Type B pancreatic cell (in vitro differentiated cells): ENCODE data around the gene DCHS1. TPM values are rescaled to one million over a fixed set of nuclear protein-coding genes. Genes with fewer than 3 reads are reported as not detected.

Experiments
- DNase-seq: peaks from one replicate; pipeline ENCODE4 v3.0.0; 2021; ENCODE audit warnings: mixed read lengths; ENCODE audit not compliant: unreplicated experiment; ENCODE audit errors: extremely low spot score
- H3K27ac Mint-ChIP-seq: 2 replicates; pipeline ENCODE4 v1.8.0; 2021; ENCODE audit warnings: mild to moderate bottlenecking, mixed read lengths
- H3K27me3 Mint-ChIP-seq: 2 replicates; pipeline ENCODE4 v1.8.0; 2021; ENCODE audit warnings: mixed read lengths
- H3K36me3 Mint-ChIP-seq: 2 replicates; pipeline ENCODE4 v1.8.0; 2021; ENCODE audit warnings: mixed read lengths
- H3K4me1 Mint-ChIP-seq: one replicate; pipeline ENCODE4 v1.8.0; 2021; ENCODE audit warnings: mixed read lengths; ENCODE audit not compliant: unreplicated experiment
- H3K4me3 Mint-ChIP-seq: 2 replicates; pipeline ENCODE4 v1.8.0; 2021; ENCODE audit warnings: mild to moderate bottlenecking, mixed read lengths
- H3K9me3 Mint-ChIP-seq: 2 replicates; pipeline ENCODE4 v1.8.0; 2021; ENCODE audit warnings: mixed read lengths
- total RNA-seq: library from RNA; stranded (reverse); gene quantifications from 2 replicates; pipeline ENCODE4 v1.2.1, GENCODE V29; 2021; ENCODE audit warnings: low replicate concordance
- TF ChIP-seq, protein P1 (sequence below): fragments of 200-600 bp; sonication (generic); conservative IDR thresholded peaks from 2 replicates; pipeline ENCODE4 v1.5.0; 2021; ENCODE audit warnings: antibody characterized with exemption, mild to moderate bottlenecking

DCHS1 gene
- total RNA-seq, 1 donor from 2014 or later, result 54.9 TPM

DNA sequence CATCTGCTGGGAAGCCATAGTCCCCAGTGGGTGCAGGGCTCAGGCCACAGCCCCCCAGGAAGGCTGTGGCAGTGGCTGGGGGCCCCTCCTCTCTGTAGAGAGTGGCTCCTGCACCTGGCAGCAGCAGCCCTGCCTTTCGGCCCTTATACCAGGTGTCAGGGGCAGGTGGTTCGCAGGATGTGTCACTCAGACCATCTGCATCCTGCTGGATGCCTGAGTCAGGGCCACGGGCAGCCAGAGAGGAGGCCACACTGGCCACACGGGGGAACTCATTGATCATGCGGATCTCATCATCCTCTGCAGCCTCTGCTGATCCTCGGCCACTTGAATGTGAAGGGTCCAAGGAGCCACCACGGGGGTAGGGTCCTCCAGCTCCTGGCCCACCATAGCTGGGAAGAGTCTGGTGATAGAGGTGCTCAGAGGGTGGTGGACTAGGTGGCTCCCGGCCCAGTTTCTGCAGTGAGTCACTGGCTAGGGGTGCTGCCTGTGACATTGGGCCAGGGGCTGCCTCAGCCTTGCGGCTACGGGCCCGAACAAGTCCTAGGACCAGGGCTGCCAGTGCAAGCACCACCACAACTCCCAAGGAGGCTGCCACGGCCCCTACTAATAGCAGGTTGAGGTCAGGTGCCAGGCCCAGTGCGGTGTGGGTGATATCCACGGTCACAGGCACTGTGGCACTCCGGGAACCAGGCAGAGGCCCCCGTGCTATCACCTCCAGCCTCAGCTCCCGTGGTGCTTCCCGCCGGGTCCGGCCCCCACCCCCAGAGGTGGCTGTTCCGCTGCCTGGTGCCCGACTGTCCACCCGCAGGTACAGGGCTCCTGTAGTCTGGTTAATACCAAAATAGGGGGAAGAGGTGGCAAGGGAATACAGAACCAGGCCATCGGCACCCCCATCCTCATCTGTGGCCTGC, 33.1 kb downstream of the DCHS1 start:
- no peaks in the 10 kb centered on the region for H3K9me3 Mint-ChIP-seq
- H3K36me3 Mint-ChIP-seq, result peaks cover 5% of the 10 kb centered on the region
- no peak overlapping the region for H3K4me3 Mint-ChIP-seq
- TF ChIP-seq, protein P1, sequence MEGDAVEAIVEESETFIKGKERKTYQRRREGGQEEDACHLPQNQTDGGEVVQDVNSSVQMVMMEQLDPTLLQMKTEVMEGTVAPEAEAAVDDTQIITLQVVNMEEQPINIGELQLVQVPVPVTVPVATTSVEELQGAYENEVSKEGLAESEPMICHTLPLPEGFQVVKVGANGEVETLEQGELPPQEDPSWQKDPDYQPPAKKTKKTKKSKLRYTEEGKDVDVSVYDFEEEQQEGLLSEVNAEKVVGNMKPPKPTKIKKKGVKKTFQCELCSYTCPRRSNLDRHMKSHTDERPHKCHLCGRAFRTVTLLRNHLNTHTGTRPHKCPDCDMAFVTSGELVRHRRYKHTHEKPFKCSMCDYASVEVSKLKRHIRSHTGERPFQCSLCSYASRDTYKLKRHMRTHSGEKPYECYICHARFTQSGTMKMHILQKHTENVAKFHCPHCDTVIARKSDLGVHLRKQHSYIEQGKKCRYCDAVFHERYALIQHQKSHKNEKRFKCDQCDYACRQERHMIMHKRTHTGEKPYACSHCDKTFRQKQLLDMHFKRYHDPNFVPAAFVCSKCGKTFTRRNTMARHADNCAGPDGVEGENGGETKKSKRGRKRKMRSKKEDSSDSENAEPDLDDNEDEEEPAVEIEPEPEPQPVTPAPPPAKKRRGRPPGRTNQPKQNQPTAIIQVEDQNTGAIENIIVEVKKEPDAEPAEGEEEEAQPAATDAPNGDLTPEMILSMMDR, result no peak
- DNase-seq, result peak; percentile 65
- no peaks in the 10 kb centered on the region for H3K27me3 Mint-ChIP-seq
- no peaks in the 10 kb centered on the region for H3K4me1 Mint-ChIP-seq
- no peak overlapping the region for H3K27ac Mint-ChIP-seq

DNA sequence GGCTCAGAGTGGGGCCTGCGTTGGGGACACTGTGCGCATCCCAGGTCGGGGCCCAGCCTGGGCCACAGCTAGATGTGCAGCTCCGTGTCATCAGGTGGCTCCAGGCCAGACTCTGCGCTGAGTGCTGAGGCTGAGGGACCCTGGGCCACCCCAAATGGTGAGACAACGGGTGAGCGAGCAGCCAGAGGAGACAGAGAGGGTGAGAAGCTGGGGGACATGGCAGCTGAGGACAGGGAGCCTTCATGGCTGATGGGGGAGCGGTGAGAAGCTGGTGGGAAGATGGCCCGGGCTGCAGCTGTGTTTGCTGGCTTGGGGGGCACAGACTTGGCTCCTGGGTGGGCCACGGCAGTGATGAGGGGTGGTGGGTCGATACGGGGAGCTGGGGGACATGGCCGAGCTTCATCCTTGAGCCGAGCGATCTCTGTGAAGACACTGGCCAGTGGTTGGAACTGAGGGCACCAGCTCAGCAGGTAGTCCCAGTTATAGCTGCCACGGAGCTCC, 33.8 kb downstream of the DCHS1 start:
- Mint-ChIP-seq H3K27me3 (no peaks in the 10 kb centered on the region), H3K4me1 (no peaks in the 10 kb centered on the region), H3K4me3 (no peak overlapping the region), H3K9me3 (no peaks in the 10 kb centered on the region), H3K36me3 (peaks cover 5% of the 10 kb centered on the region), H3K27ac (no peak overlapping the region)
- TF ChIP-seq, protein P1, result no peak
- DNase-seq, result no peak

DNA sequence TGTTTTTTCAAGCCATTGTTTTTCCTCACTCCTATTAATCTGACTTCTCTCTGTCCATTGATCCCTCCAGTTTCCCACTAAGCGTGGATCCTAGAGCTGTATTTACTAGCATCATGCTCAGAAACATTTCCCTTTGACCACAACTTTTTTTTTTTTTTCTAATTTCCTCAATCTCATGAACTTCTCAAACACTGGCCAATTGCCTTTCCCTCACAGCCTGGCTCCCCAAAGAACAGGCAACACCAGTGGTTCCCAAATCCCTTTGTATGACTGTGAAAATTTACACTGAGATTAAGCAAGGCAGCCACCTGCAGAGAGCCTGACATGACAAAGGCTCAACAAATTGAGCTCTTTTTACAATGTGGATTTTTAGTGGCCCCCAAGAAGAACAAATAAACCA, 35.0 kb downstream of the DCHS1 start:
- no peak overlapping the region for H3K27ac Mint-ChIP-seq

DNA sequence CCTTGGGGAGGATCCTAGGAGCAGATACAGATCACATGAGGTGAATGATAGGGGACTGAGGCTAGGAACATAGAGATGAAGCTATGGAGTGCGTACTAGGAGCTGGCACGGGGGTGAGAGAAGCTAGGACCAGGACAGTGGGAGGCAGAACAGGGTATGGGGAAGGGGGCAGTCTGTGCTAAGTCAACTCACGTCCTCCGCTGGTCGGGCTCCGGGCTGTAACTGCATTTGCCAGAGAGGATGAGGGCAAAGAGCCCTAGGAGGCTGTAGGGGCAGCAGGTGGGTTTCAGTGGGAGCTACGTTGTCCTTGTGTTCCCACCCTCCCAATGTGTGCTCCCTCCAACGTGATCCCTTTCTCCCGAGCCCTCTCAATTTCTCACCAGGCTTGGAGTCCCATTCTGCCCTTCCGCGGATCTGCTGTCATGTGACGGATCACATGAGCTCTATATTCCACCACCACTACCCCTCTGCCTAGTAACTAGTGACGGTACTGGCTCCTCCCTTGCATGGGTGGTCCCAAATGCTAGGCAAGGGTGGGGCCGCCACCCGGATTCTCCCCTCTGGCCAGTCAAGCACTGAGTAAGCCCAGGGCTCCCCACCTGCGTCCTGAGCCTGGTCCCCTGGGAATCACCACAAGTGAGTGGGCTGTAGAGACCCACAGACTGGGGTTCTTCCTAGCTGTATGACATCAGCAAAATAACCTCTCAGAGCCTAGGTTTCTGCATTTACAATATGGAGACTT, 36.4 kb downstream of the DCHS1 start, which contains the start of gene TPP1:
TPP1 (minus strand) TSS at position 419 of the 742 bp plus-strand sequence; CDS start at position 397, 22 bp downstream.
- Mint-ChIP-seq H3K27me3 (no peaks in the 10 kb centered on the region), H3K4me1 (no peaks in the 10 kb centered on the region), H3K27ac (no peak within 1 kb of the TSS), H3K36me3 (peaks cover 7% of the 10 kb centered on the region), H3K4me3 (no peak within 1 kb of the TSS), H3K9me3 (no peaks in the 10 kb centered on the region)
- TF ChIP-seq, protein P1, result no peak
- peak; percentile 89 for DNase-seq

More for the DNA sequence above, 35.0 kb downstream of the DCHS1 start:
- TF ChIP-seq, protein P1, result no peak
- H3K36me3 Mint-ChIP-seq, result peaks cover 10% of the 10 kb centered on the region
- H3K9me3 Mint-ChIP-seq, result no peaks in the 10 kb centered on the region
- H3K4me1 Mint-ChIP-seq, result no peaks in the 10 kb centered on the region
- H3K4me3 Mint-ChIP-seq, result no peak overlapping the region
- DNase-seq, result no peak
- H3K27me3 Mint-ChIP-seq, result no peaks in the 10 kb centered on the region

DNA sequence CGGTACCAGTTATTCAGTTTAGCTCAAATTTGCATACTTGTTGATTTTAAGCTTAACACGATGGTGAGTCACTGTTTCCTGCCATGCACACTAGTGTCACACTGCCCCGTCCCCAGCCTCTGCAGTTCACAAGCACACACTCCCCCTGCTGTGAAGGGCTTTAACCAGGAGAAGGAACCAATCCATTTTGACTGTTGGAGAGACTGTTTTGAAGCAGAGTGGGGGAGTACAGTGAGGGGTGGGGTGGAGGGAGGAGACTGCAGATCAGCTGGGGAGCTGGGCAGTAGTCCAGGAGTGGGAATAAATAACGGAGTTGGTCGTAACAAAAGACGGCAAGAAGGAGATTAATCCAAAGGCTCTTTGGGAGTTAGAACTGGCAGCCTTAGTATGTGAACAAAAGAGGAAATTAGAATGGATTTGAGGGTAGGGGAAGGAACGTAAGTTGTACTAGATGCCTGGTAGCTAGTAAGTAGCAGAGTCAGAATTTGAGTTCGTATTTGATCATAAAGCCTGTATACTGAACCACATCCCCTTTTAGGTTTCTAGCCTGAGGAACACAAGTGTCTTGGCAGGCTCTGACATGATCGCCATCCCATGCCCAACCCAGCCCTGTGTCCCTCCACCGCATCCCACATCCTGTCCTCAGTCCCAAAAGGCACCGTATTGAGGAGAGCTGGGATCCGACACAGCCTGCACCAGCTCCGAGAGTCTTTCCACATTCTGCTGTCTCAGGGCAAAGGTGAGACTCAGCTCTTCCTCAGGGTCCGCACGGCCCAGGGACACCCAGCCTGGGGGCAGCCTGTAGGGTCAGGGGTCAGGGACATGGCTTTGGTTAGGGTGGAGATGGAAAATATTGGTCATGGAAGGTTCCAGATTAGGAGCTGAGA, 37.2 kb downstream of the DCHS1 start:
- Mint-ChIP-seq H3K27me3 (no peaks in the 10 kb centered on the region), H3K9me3 (no peaks in the 10 kb centered on the region), H3K4me3 (no peak overlapping the region), H3K4me1 (no peaks in the 10 kb centered on the region), H3K27ac (no peak overlapping the region), H3K36me3 (peaks cover 7% of the 10 kb centered on the region)
- TF ChIP-seq, protein P1, result no peak
- DNase-seq, result no peak
